Breast epithelium (tissue), 4 donors: ENCODE results near the gene SCYGR1. TPM values are rescaled to one million over a fixed set of nuclear protein-coding genes. Genes with fewer than 3 reads are reported as not detected.

Experiments used
- DNase-seq, 2 donors: peaks; one replicate each; pipeline ENCODE4 v3.0.0-alpha.2; 2019; ENCODE audit warnings: low spot score in 2 of 2
- H3K27ac ChIP-seq, 2 donors: fragments of 200-600 bp; sonication (generic) in 1 of 2; one replicate each; pipeline ENCODE4 v1.5.1; 2016 to 2019; ENCODE audit warnings: mild to moderate bottlenecking in 1 of 2
- H3K27me3 ChIP-seq, 2 donors: fragments of 200-600 bp; sonication (generic) in 1 of 2; one replicate each; pipeline versions ENCODE4 v1.5.1 to v1.6.0; 2017 to 2019; ENCODE audit warnings: control low read depth in 1 of 2, mild to moderate bottlenecking in 1 of 2
- H3K36me3 ChIP-seq: fragments of 200-600 bp; one replicate; pipeline ENCODE4 v1.5.1; 2019
- H3K4me1 ChIP-seq, 2 donors: fragments of 200-600 bp; sonication (generic); one replicate each; pipeline ENCODE4 v1.5.1; 2016 to 2019; ENCODE audit warnings: control low read depth in 1 of 2
- H3K4me3 ChIP-seq, 3 donors: fragments of 200-600 bp; sonication (generic); 1 replicate in 2 of 3; 2 replicates in 1 of 3; pipeline ENCODE4 v1.5.1; 2016 to 2019; ENCODE audit warnings: mild to moderate bottlenecking in 3 of 3, moderate library complexity in 2 of 3
- H3K9me3 ChIP-seq, 2 donors: fragments of 200-600 bp; sonication (generic) in 1 of 2; one replicate each; pipeline ENCODE4 v1.5.1; 2016 to 2019; ENCODE audit warnings: control low read depth in 1 of 2
- CTCF ChIP-seq, 3 donors: fragments of 450-650 bp; IDR thresholded peaks; one replicate each; pipeline ENCODE4 v1.5.1; 2016 to 2017; ENCODE audit warnings: antibody characterized with exemption in 3 of 3, mild to moderate bottlenecking in 3 of 3, moderate library complexity in 3 of 3
- POLR2A ChIP-seq: fragments of 450-650 bp; IDR thresholded peaks from one replicate; pipeline ENCODE4 v1.6.1; 2016; ENCODE audit warnings: antibody characterized with exemption, mild to moderate bottlenecking, moderate library complexity
- POLR2AphosphoS5 ChIP-seq, 3 donors: sonication (generic); formaldehyde crosslinking; IDR thresholded peaks; one replicate each; pipeline ENCODE4 v1.6.1; 2017; ENCODE audit warnings: antibody characterized with exemption in 3 of 3
- intact Hi-C: fragments of 100-400 bp; cut with DNase I; formaldehyde crosslinking; loops from one replicate; pipeline ENCODE4 v1.15.1; 2023; ENCODE audit warnings: low total_unique reads
- total RNA-seq, 3 donors: library from RNA; depleted of rRNA; stranded (reverse); fragments of >200 nt; gene quantifications; one replicate each; pipeline ENCODE4 v1.1.0, GENCODE V29; 2016

SCYGR1 gene
- total RNA-seq, 3 donors from 2014 or later = not detected

GRCh38 chr2:227349989-227350612, 37.6 kb downstream of the SCYGR1 start:
- DNase-seq = no peak
- Histone ChIP-seq H3K27me3 (no peaks in the 10 kb centered on the region), H3K4me3 (no peak overlapping the region), H3K36me3 (no peaks in the 10 kb centered on the region), H3K4me1 (no peaks in the 10 kb centered on the region), H3K27ac (no peak overlapping the region), H3K9me3 (no peaks in the 10 kb centered on the region)
- intact Hi-C loops = no loop called here
- TF ChIP-seq POLR2A (no peak), CTCF (IDR thresholded peaks at IDR 0.05) (no peak), POLR2AphosphoS5 (IDR thresholded peaks at IDR 0.05) (no peak)

GRCh38 chr2:227348324-227348723, 39.4 kb downstream of the SCYGR1 start:
- intact Hi-C loops = no loop called here
- TF ChIP-seq CTCF (IDR thresholded peaks at IDR 0.05) = no peak
- TF ChIP-seq POLR2A = no peak
- TF ChIP-seq POLR2AphosphoS5 (IDR thresholded peaks at IDR 0.05) = no peak

GRCh38 chr2:227347117-227347516, 40.6 kb downstream of the SCYGR1 start:
- Histone ChIP-seq H3K27me3 (no peaks in the 10 kb centered on the region), H3K9me3 (no peaks in the 10 kb centered on the region), H3K4me1 (no peaks in the 10 kb centered on the region), H3K36me3 (no peaks in the 10 kb centered on the region), H3K27ac (no peak overlapping the region), H3K4me3 (no peak overlapping the region)
- TF ChIP-seq POLR2AphosphoS5 (IDR thresholded peaks at IDR 0.05) = no peak
- DNase-seq = no peak
- intact Hi-C loops = no loop called here

More at GRCh38 chr2:227348324-227348723, 39.4 kb downstream of the SCYGR1 start:
- no peaks in the 10 kb centered on the region for H3K9me3 ChIP-seq
- no peak for DNase-seq
- H3K4me3 ChIP-seq = no peak overlapping the region
- H3K36me3 ChIP-seq = no peaks in the 10 kb centered on the region
- no peaks in the 10 kb centered on the region for H3K4me1 ChIP-seq
- H3K27me3 ChIP-seq = no peaks in the 10 kb centered on the region
- no peak overlapping the region for H3K27ac ChIP-seq

GRCh38 chr2:227344231-227344630, 43.5 kb downstream of the SCYGR1 start:
- Histone ChIP-seq H3K4me1 (no peaks in the 10 kb centered on the region), H3K27me3 (no peaks in the 10 kb centered on the region), H3K27ac (no peak overlapping the region), H3K4me3 (no peak overlapping the region), H3K9me3 (no peaks in the 10 kb centered on the region), H3K36me3 (no peaks in the 10 kb centered on the region)
- DNase-seq = no peak
- TF ChIP-seq POLR2A = no peak
- TF ChIP-seq POLR2AphosphoS5 (IDR thresholded peaks at IDR 0.05) = no peak
- TF ChIP-seq CTCF (IDR thresholded peaks at IDR 0.05) = no peak
- intact Hi-C loops = no loop called here

GRCh38 chr2:227341553-227341952, 46.2 kb downstream of the SCYGR1 start:
- no peaks in the 10 kb centered on the region for H3K4me1 ChIP-seq
- intact Hi-C loops = no loop called here
- H3K27me3 ChIP-seq = no peaks in the 10 kb centered on the region
- no peaks in the 10 kb centered on the region for H3K9me3 ChIP-seq
- H3K36me3 ChIP-seq = no peaks in the 10 kb centered on the region
- no peak for TF ChIP-seq POLR2AphosphoS5 (IDR thresholded peaks at IDR 0.05)
- no peak for TF ChIP-seq POLR2A
- no peak for TF ChIP-seq CTCF (IDR thresholded peaks at IDR 0.05)
- no peak overlapping the region for H3K4me3 ChIP-seq
- DNase-seq = no peak
- H3K27ac ChIP-seq = no peak overlapping the region
